ENCODE measurements around the gene MYH9. TPM values are rescaled to one million over a fixed set of nuclear protein-coding genes. Genes with fewer than 3 reads are reported as not detected.

Gene MYH9
- polyA plus RNA-seq, 1 of the 3 experiments (the other 2 are of a cell fraction), result 303 TPM

GRCh38 chr22:36329254-36330078 is 58.3 kb downstream of the MYH9 start (continued):
- TF ChIP-seq PBX3 (IDR thresholded peaks at IDR 0.05), result peak; percentile 67
- TF ChIP-seq CTCF (IDR thresholded peaks at IDR 0.05), result no peak
- TF ChIP-seq USF1 (IDR thresholded peaks at IDR 0.05; ENCODE audit: borderline replicate concordance, low read depth), result no peak
- no peak for TF ChIP-seq SMC3 (IDR thresholded peaks at IDR 0.05; ENCODE audit: low read depth, low read length)
- TF ChIP-seq MXI1 (IDR thresholded peaks at IDR 0.05; ENCODE audit: low read depth, low read length), result no peak
- no peak for TF ChIP-seq RFX5 (IDR thresholded peaks at IDR 0.05; ENCODE audit: low read length)
- no peak for TF ChIP-seq IRF3 (IDR thresholded peaks at IDR 0.05; ENCODE audit: low read depth, low read length)

GRCh38 chr22:36328635-36329253 is 59.0 kb downstream of the MYH9 start:
- no peaks in the 10 kb centered on the region for H3K27me3 ChIP-seq (ENCODE audit: insufficient read depth)
- TF ChIP-seq TCF12 (IDR thresholded peaks at IDR 0.05), result 0 out of 2 replicates have a peak, but pooled peaks have one; percentile 18
- TF ChIP-seq REST (IDR thresholded peaks at IDR 0.05; ENCODE audit: low read depth, low read length), result no peak
- TF ChIP-seq EP300 (IDR thresholded peaks at IDR 0.05; ENCODE audit: borderline replicate concordance in 1 of 2, low read depth in 1 of 2, low read length in 1 of 2), result 0 out of 4 replicates have a peak, but pooled peaks of 1 of the 2 experiments have one; percentile 10
- TF ChIP-seq USF1 (IDR thresholded peaks at IDR 0.05; ENCODE audit: borderline replicate concordance, low read depth), result no peak
- no peak for TF ChIP-seq NRF1 (IDR thresholded peaks at IDR 0.05; ENCODE audit: low read depth, low read length)
- no peak for TF ChIP-seq RXRA (IDR thresholded peaks at IDR 0.05; ENCODE audit: borderline replicate concordance, low read depth)
- peak; percentile 84 for TF ChIP-seq MAX (IDR thresholded peaks at IDR 0.05; ENCODE audit: low read depth)
- no peak for TF ChIP-seq EZH2phosphoT487 (IDR thresholded peaks at IDR 0.05; ENCODE audit: borderline replicate concordance, low read depth)
- peak; percentile 48; the same call in 1 of the 2 replicates for TF ChIP-seq FOSL2 (IDR thresholded peaks at IDR 0.05; ENCODE audit: borderline replicate concordance, low read depth)
- H3K4me3 ChIP-seq (ENCODE audit: low read depth in 2 of 2, low read length in 1 of 2), result no peak overlapping the region
- H3K36me3 ChIP-seq (replicated peaks in 1 of 2; ENCODE audit: control insufficient read depth in 1 of 2, insufficient read depth in 2 of 2, low read length in 1 of 2), result peaks cover 47 to 51% of the 10 kb centered on the region in 2 experiments
- H3K4me1 ChIP-seq (ENCODE audit: control insufficient read depth in 1 of 2, insufficient read depth in 2 of 2, low read depth in 1 of 2, low read length in 1 of 2), result peaks cover 56 to 91% of the 10 kb centered on the region in 2 experiments
- no peak overlapping the region for H2AFZ ChIP-seq (ENCODE audit: low read depth)
- 81% methylated on average over 9 of the region's 23 CpGs for WGBS (ENCODE audit: low lambda C conversion rate)
- peak overlapping the region; percentile 63 for H3K4me2 ChIP-seq
- DNase-seq, result no peak
- H3K9me2 ChIP-seq, result no peaks in the 10 kb centered on the region
- POLR2A ChIA-PET, result no interaction called here
- H4K20me1 ChIP-seq (ENCODE audit: insufficient read depth), result peaks cover 3% of the 10 kb centered on the region; the same call in 1 of the 2 replicates
- H3F3A ChIP-seq (replicated peaks; ENCODE audit: insufficient read depth), result peaks cover 70% of the 10 kb centered on the region
- peak overlapping the region; percentile 74 for H3K9ac ChIP-seq
- CTCF ChIA-PET, result interaction anchor here (0.7 to 2.5 kb wide), 5 partner anchors 10 to 142 kb away, joined by 3 to 17 read pairs (median 4); no protein-coding TSS in a partner anchor
- peak overlapping the region; percentile 88 to 98 for H3K27ac ChIP-seq (ENCODE audit: low read depth in 2 of 2, low read length in 1 of 2)
- H3K9me3 ChIP-seq, result no peaks in the 10 kb centered on the region
- peaks cover 100% of the 10 kb centered on the region for H3K79me2 ChIP-seq (ENCODE audit: insufficient read depth)

All from SK-N-SH (cell line).